Activated naive CD4-positive, alpha-beta T cell treated with anti-CD3 and anti-CD28 coated beads, Interleukin-2, amount 50 U/mL, for 24 hours (primary cell): ENCODE data around the gene BCAR1.

ENCODE experiments used
- H3K27ac Mint-ChIP-seq: one replicate; pipeline ENCODE4 v1.8.0; 2021; ENCODE audit warnings: mild to moderate bottlenecking, mixed read lengths
- H3K27me3 Mint-ChIP-seq: one replicate; pipeline ENCODE4 v1.8.0; 2021; ENCODE audit warnings: mixed read lengths
- H3K36me3 Mint-ChIP-seq: one replicate; pipeline ENCODE4 v1.8.0; 2021; ENCODE audit warnings: mixed read lengths
- H3K4me1 Mint-ChIP-seq: one replicate; pipeline ENCODE4 v1.8.0; 2021; ENCODE audit warnings: mixed read lengths
- H3K4me3 Mint-ChIP-seq: one replicate; pipeline ENCODE4 v1.8.0; 2021; ENCODE audit warnings: mild to moderate bottlenecking, mixed read lengths
- H3K9me3 Mint-ChIP-seq: one replicate; pipeline ENCODE4 v1.8.0; 2021; ENCODE audit warnings: mixed read lengths

The BCAR1 gene

GRCh38 chr16:75263291-75263962 is 12.0 kb upstream of the BCAR1 start:
- Mint-ChIP-seq H3K4me3 (no peak overlapping the region), H3K27me3 (peaks cover 23% of the 10 kb centered on the region), H3K36me3 (no peaks in the 10 kb centered on the region), H3K4me1 (peaks cover 13% of the 10 kb centered on the region), H3K27ac (no peak overlapping the region), H3K9me3 (no peaks in the 10 kb centered on the region)

- Mint-ChIP-seq H3K4me3 (no peak overlapping the region), H3K27me3 (peaks cover 25% of the 10 kb centered on the region), H3K27ac (no peak overlapping the region), H3K9me3 (no peaks in the 10 kb centered on the region), H3K4me1 (peaks cover 13% of the 10 kb centered on the region), H3K36me3 (no peaks in the 10 kb centered on the region)
These were observed 11.3 kb upstream of the BCAR1 start for GRCh38 chr16:75262800-75263127.

- Mint-ChIP-seq H3K4me1 (peaks cover 13% of the 10 kb centered on the region), H3K27me3 (peaks cover 25% of the 10 kb centered on the region), H3K36me3 (no peaks in the 10 kb centered on the region), H3K9me3 (no peaks in the 10 kb centered on the region), H3K27ac (no peak overlapping the region), H3K4me3 (no peak overlapping the region)
These were observed 10.8 kb upstream of the BCAR1 start for GRCh38 chr16:75262104-75262799.

GRCh38 chr16:75261590-75262078 is 10.2 kb upstream of the BCAR1 start:
- H3K36me3 Mint-ChIP-seq = no peaks in the 10 kb centered on the region
- no peaks in the 10 kb centered on the region for H3K9me3 Mint-ChIP-seq
- H3K4me3 Mint-ChIP-seq = no peak overlapping the region
- H3K27ac Mint-ChIP-seq = no peak overlapping the region
- H3K27me3 Mint-ChIP-seq = peaks cover 25% of the 10 kb centered on the region
- H3K4me1 Mint-ChIP-seq = peaks cover 13% of the 10 kb centered on the region

GRCh38 chr16:75260851-75261589 is 9.6 kb upstream of the BCAR1 start:
- Mint-ChIP-seq H3K9me3 (no peaks in the 10 kb centered on the region), H3K27me3 (peaks cover 22% of the 10 kb centered on the region), H3K4me3 (no peak overlapping the region), H3K36me3 (no peaks in the 10 kb centered on the region), H3K27ac (no peak overlapping the region), H3K4me1 (peaks cover 9% of the 10 kb centered on the region)

- Mint-ChIP-seq H3K27ac (no peak overlapping the region), H3K36me3 (no peaks in the 10 kb centered on the region), H3K9me3 (no peaks in the 10 kb centered on the region), H3K4me3 (no peak overlapping the region), H3K27me3 (peaks cover 20% of the 10 kb centered on the region), H3K4me1 (no peaks in the 10 kb centered on the region)
These were observed 7.3 kb upstream of the BCAR1 start for GRCh38 chr16:75258807-75259141.

- H3K4me3 Mint-ChIP-seq = no peak overlapping the region
- H3K27me3 Mint-ChIP-seq = peaks cover 18% of the 10 kb centered on the region
- no peaks in the 10 kb centered on the region for H3K9me3 Mint-ChIP-seq
- no peaks in the 10 kb centered on the region for H3K36me3 Mint-ChIP-seq
- no peaks in the 10 kb centered on the region for H3K4me1 Mint-ChIP-seq
- H3K27ac Mint-ChIP-seq = no peak overlapping the region
These were observed 6.7 kb upstream of the BCAR1 start for GRCh38 chr16:75257886-75258806.

- H3K27me3 Mint-ChIP-seq = peaks cover 17% of the 10 kb centered on the region
- no peaks in the 10 kb centered on the region for H3K9me3 Mint-ChIP-seq
- H3K4me3 Mint-ChIP-seq = no peak overlapping the region
- H3K4me1 Mint-ChIP-seq = no peaks in the 10 kb centered on the region
- H3K27ac Mint-ChIP-seq = no peak overlapping the region
- no peaks in the 10 kb centered on the region for H3K36me3 Mint-ChIP-seq
These were observed 5.4 kb upstream of the BCAR1 start for GRCh38 chr16:75256696-75257343.

- H3K4me3 Mint-ChIP-seq = no peak overlapping the region
- H3K27ac Mint-ChIP-seq = no peak overlapping the region
- H3K9me3 Mint-ChIP-seq = no peaks in the 10 kb centered on the region
- H3K36me3 Mint-ChIP-seq = no peaks in the 10 kb centered on the region
- H3K4me1 Mint-ChIP-seq = no peaks in the 10 kb centered on the region
- peaks cover 16% of the 10 kb centered on the region for H3K27me3 Mint-ChIP-seq
These were observed 4.7 kb upstream of the BCAR1 start for GRCh38 chr16:75256059-75256571.

GRCh38 chr16:75254359-75254837 is 3.0 kb upstream of the BCAR1 start:
- Mint-ChIP-seq H3K27ac (no peak overlapping the region), H3K27me3 (peaks cover 20% of the 10 kb centered on the region), H3K4me1 (peaks cover 3% of the 10 kb centered on the region)

GRCh38 chr16:75252946-75253911 is 1.8 kb upstream of the BCAR1 start:
- Mint-ChIP-seq H3K27ac (no peak overlapping the region), H3K36me3 (no peaks in the 10 kb centered on the region), H3K9me3 (no peaks in the 10 kb centered on the region), H3K4me3 (no peak overlapping the region), H3K4me1 (peaks cover 3% of the 10 kb centered on the region), H3K27me3 (peaks cover 20% of the 10 kb centered on the region)

More at GRCh38 chr16:75254359-75254837, 3.0 kb upstream of the BCAR1 start:
- Mint-ChIP-seq H3K36me3 (no peaks in the 10 kb centered on the region), H3K4me3 (no peak overlapping the region), H3K9me3 (no peaks in the 10 kb centered on the region)

GRCh38 chr16:75252049-75252864 is 833 bp upstream of the BCAR1 start:
- Mint-ChIP-seq H3K9me3 (no peaks in the 10 kb centered on the region), H3K27ac (no peak overlapping the region), H3K4me1 (peaks cover 3% of the 10 kb centered on the region), H3K27me3 (peaks cover 19% of the 10 kb centered on the region), H3K36me3 (no peaks in the 10 kb centered on the region), H3K4me3 (peak overlapping the region; percentile 67)

GRCh38 chr16:75250809-75251279 is 580 bp downstream of the BCAR1 start:
- peaks cover 17% of the 10 kb centered on the region for H3K27me3 Mint-ChIP-seq
- H3K4me1 Mint-ChIP-seq = peaks cover 3% of the 10 kb centered on the region
- no peaks in the 10 kb centered on the region for H3K9me3 Mint-ChIP-seq
- H3K4me3 Mint-ChIP-seq = peak overlapping the region; percentile 62
- H3K27ac Mint-ChIP-seq = no peak overlapping the region
- no peaks in the 10 kb centered on the region for H3K36me3 Mint-ChIP-seq
